H1 (cell line): ENCODE measurements around the gene CUL4A. TPM values are rescaled to one million over a fixed set of nuclear protein-coding genes. Genes with fewer than 3 reads are reported as not detected.

Experiments used
- CHD7 ChIP-seq: fragments of 300-600 bp; sonication (generic); IDR thresholded peaks from 2 replicates; pipeline ENCODE4 v1.7.1; 2012; ENCODE audit warnings: low read length, moderate library complexity, mild to moderate bottlenecking, inconsistent platforms; ENCODE audit not compliant: insufficient replicate concordance
- GTF2F1 ChIP-seq: IDR thresholded peaks from 2 replicates; pipeline ENCODE4 v1.6.1; 2012; ENCODE audit warnings: low read depth, low read length, improper control_type of control experiment, borderline replicate concordance
- polyA plus RNA-seq, 7 experiments: library from polyadenylated mRNA; depleted of rRNA in 3 of 7; stranded (reverse) in 5 of 7; unstranded in 2 of 7; fragments of >200 nt in 5 of 7; fragments of 200-250 nt in 2 of 7; gene quantifications; 1 replicate in 5 of 7; 2 replicates in 1 of 7; 4 replicates in 1 of 7; pipeline versions ENCODE4 v1.2.1 to v1.2.3, GENCODE V29; 2011 to 2013; ENCODE audit warnings: missing spikeins in 2 of 7, mixed read lengths in 2 of 7
- total RNA-seq: library from RNA; stranded (reverse); fragmentation: NEBNext Ultra II Directional; extraction: Animal tissue kit (Norgen Biotek cat#: 25700); gene quantifications from 2 replicates; pipeline ENCODE4 v1.2.1, GENCODE V29; 2021

The CUL4A gene
- total and polyA plus RNA-seq, 2 of the 8 experiments (the other 6 are each of a cell fraction or from before 2014, with no cell fraction given), result 54.7 to 101 TPM

- TF ChIP-seq CHD7 (no peak), GTF2F1 (no peak)
- TF ChIP-seq, all 59 proteins: peak for 0
These were observed 48.4 kb upstream of the CUL4A start (continued) for GRCh38 chr13:113160983-113161382.
